GM12892 (cell line): ENCODE data around the gene MAGED4.

Experiments
- POLR2A ChIP-seq: IDR thresholded peaks from 2 replicates; pipeline ENCODE4 v1.6.1; 2011; ENCODE audit warnings: low read depth, low read length, control low read depth
- POLR2AphosphoS5 ChIP-seq: IDR thresholded peaks from 2 replicates; pipeline ENCODE4 v1.6.1; 2011; ENCODE audit warnings: low read depth, low read length, control low read depth
- TAF1 ChIP-seq: IDR thresholded peaks from 2 replicates; pipeline ENCODE4 v1.6.1; 2011; ENCODE audit warnings: low read depth, mild to moderate bottlenecking, control low read depth, low read length, borderline replicate concordance

- no peak for TF ChIP-seq POLR2A
- no peak for TF ChIP-seq TAF1
- no peak for TF ChIP-seq POLR2AphosphoS5
Observed at GRCh38 chrX:52217494-52218160, 32.9 kb downstream of the MAGED4 start.
